GM13976 (cell line): Measurements from ENCODE around the gene COX10.

Experiments
- DNase-seq: peaks from one replicate; pipeline ENCODE4 v3.0.0; 2012; ENCODE audit warnings: low spot score
- in situ Hi-C: fragments of 300-500 bp; cut with MboI; formaldehyde crosslinking; loops from one replicate; pipeline ENCODE4 v1.12.0; 2022; ENCODE audit warnings: low sequenced_read_pairs, mixed read lengths, inconsistent platforms; ENCODE audit not compliant: unreplicated experiment
- TF ChIP-seq, protein P1 (sequence below): IDR thresholded peaks from 2 replicates; pipeline ENCODE4 v1.5.1; 2012; ENCODE audit warnings: borderline replicate concordance, mild to moderate bottlenecking; ENCODE audit not compliant: insufficient read depth; ENCODE audit errors: extremely low read depth, missing control alignments, control extremely low read depth

Gene COX10

DNA sequence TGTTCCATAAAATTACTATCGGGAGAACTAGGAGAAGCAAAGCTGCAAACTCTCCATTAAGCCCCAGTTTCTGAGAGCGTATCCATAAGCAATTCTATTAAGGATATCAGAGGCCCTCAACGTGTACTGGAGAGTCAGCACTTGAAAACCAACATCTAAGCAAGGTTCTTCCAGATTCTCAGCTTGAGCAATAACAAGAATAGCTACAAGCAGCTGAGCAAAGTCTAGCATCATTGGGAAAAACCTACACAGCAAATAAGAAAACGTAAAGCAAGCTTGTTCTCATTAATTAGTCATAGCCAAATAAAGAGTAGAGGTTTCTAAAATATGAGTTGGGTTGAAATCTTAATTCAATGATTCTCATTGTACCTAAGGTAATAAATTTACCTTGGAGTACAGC lies 26.9 kb upstream of the COX10 start:
- TF ChIP-seq, protein P1, sequence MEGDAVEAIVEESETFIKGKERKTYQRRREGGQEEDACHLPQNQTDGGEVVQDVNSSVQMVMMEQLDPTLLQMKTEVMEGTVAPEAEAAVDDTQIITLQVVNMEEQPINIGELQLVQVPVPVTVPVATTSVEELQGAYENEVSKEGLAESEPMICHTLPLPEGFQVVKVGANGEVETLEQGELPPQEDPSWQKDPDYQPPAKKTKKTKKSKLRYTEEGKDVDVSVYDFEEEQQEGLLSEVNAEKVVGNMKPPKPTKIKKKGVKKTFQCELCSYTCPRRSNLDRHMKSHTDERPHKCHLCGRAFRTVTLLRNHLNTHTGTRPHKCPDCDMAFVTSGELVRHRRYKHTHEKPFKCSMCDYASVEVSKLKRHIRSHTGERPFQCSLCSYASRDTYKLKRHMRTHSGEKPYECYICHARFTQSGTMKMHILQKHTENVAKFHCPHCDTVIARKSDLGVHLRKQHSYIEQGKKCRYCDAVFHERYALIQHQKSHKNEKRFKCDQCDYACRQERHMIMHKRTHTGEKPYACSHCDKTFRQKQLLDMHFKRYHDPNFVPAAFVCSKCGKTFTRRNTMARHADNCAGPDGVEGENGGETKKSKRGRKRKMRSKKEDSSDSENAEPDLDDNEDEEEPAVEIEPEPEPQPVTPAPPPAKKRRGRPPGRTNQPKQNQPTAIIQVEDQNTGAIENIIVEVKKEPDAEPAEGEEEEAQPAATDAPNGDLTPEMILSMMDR, result no peak
- DNase-seq, result no peak
- in situ Hi-C loops, result no loop called here

- in situ Hi-C loops, result no loop called here
These were observed 24.6 kb upstream of the COX10 start for GRCh38 chr17:14044702-14045101.

GRCh38 chr17:14046978-14047377 lies 22.3 kb upstream of the COX10 start:
- TF ChIP-seq, protein P1, result no peak
- no peak for DNase-seq
- in situ Hi-C loops, result no loop called here

More at GRCh38 chr17:14044702-14045101, 24.6 kb upstream of the COX10 start:
- no peak for DNase-seq
- TF ChIP-seq, protein P1, result no peak

- in situ Hi-C loops, result no loop called here
- TF ChIP-seq, protein P1, result no peak
- DNase-seq, result no peak
These were observed 21.7 kb upstream of the COX10 start for GRCh38 chr17:14047591-14047990.

GRCh38 chr17:14048169-14048568 lies 21.1 kb upstream of the COX10 start:
- DNase-seq, result peak; percentile 37
- in situ Hi-C loops, result no loop called here
- TF ChIP-seq, protein P1, result peak; percentile 15

DNA sequence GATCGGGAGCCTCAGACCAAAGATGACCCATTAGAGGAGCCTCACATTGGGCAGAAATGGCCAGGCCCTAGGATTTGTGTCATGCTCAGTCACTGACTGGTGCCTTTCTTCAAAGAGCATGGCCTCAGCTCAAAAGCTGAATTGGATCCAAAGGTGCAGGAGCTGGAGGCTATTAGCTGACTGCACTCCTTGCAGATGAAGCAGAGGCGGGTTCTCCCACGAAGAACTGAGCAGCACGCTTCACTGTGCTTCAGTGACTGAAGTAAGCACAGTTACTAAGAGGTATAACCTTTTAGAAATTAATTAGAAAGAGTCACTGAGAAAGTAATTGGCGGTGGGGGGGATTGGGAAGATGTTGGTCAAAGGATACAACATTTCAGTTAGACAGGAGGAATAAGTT lies 18.7 kb upstream of the COX10 start:
- in situ Hi-C loops, result no loop called here
- TF ChIP-seq, protein P1, result no peak
- no peak for DNase-seq

DNA sequence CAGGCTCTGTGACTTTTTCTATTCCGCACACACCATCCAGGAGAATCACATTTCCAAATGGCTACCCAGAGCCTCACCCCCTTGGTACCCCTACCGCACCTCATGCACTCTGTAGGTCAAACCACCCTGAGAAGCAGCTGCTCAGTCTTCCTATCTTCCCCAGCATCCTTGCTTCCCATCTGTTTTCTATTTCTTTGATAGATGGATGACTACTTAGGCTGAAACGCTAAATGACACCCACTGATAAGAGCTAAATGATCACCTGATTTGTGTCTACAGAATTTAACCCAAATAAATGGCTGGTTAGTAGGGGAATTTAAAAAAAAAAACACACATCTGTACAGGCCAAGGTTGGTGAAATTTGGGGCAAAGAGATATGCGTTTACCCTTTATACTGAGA lies 17.6 kb upstream of the COX10 start:
- no peak for DNase-seq
- in situ Hi-C loops, result no loop called here
- TF ChIP-seq, protein P1, result no peak
